Right lobe of liver (tissue), 4 donors: ENCODE results near the gene SLC4A11.

Experiments
- CTCF ChIP-seq, 4 donors: fragments of 200-600 bp in 3 of 4; fragments of 450-650 bp in 1 of 4; IDR thresholded peaks; one replicate each; pipeline versions ENCODE4 v1.5.1 to v1.8.0; 2016 to 2022; ENCODE audit warnings: antibody characterized with exemption in 4 of 4, mild to moderate bottlenecking in 2 of 4
- POLR2A ChIP-seq: fragments of 450-650 bp; IDR thresholded peaks from one replicate; pipeline ENCODE4 v1.6.1; 2017; ENCODE audit warnings: antibody characterized with exemption, mild to moderate bottlenecking
- donor health status: DM: no; HTN: no; CAD: no.
- donor health status: DM: no; HTN: no; CAD: no.
- donor health status: DM: no; HTN: yes; CAD: no.

GRCh38 chr20:3228750-3229032 is 10.3 kb downstream of the SLC4A11 start:
- TF ChIP-seq CTCF (IDR thresholded peaks at IDR 0.05), result no peak
- no peak for TF ChIP-seq POLR2A
